Left lung (tissue), 10 donors: Measurements from ENCODE around the gene ARHGEF12. TPM values are rescaled to one million over a fixed set of nuclear protein-coding genes. Genes with fewer than 3 reads are reported as not detected.

Experiments used
- ATAC-seq: fragments of 200-7000 bp; cut with Tn5 transposase; one replicate; pipeline ENCODE4 v1.9.1; 2020; ENCODE audit warnings: moderate library complexity
- DNase-seq, 4 donors: peaks; one replicate each; pipeline ENCODE4 v3.0.0-alpha.2; 2013 to 2020
- H3K27ac ChIP-seq, 2 donors: fragments of 200-600 bp; sonication (generic) in 1 of 2; one replicate each; pipeline versions ENCODE4 v1.5.0 to v1.8.0; 2020 to 2021
- H3K27me3 ChIP-seq, 2 donors: fragments of 200-600 bp; sonication (generic) in 1 of 2; one replicate each; pipeline versions ENCODE4 v1.5.0 to v1.8.0; 2020 to 2021
- H3K36me3 ChIP-seq, 2 donors: fragments of 200-600 bp; sonication (generic) in 1 of 2; one replicate each; pipeline versions ENCODE4 v1.5.0 to v1.8.0; 2020 to 2021
- H3K4me1 ChIP-seq, 2 donors: fragments of 200-600 bp; one replicate each; pipeline ENCODE4 v1.8.0; 2021
- H3K4me3 ChIP-seq, 2 donors: fragments of 200-600 bp; sonication (generic) in 1 of 2; one replicate each; pipeline versions ENCODE4 v1.5.0 to v1.8.0; 2020 to 2021; ENCODE audit warnings: mild to moderate bottlenecking in 1 of 2
- H3K9me3 ChIP-seq, 2 donors: fragments of 200-600 bp; sonication (generic) in 1 of 2; one replicate each; pipeline versions ENCODE4 v1.5.0 to v1.8.0; 2020 to 2021
- CTCF ChIP-seq, 2 donors: fragments of 200-600 bp; sonication (generic) in 1 of 2; IDR thresholded peaks; one replicate each; pipeline versions ENCODE4 v1.5.0 to v1.8.0; 2021; ENCODE audit warnings: antibody characterized with exemption in 2 of 2
- intact Hi-C, 2 donors: fragments of 100-400 bp; cut with DNase I; formaldehyde crosslinking; loops; one replicate each; pipeline versions ENCODE4 v1.11.2 to v1.14.2; 2022
- polyA plus RNA-seq, 6 donors: library from polyadenylated mRNA; unstranded; fragments of 120-200 nt; gene quantifications; one replicate each; pipeline ENCODE4 v1.2.1, GENCODE V29; 2013; ENCODE audit not compliant: insufficient read length in 6 of 6
- total RNA-seq, 2 donors: library from RNA; stranded (reverse); fragmentation: NEBNext Ultra II Directional; extraction: Animal tissue kit (Norgen Biotek cat#: 25700); gene quantifications; one replicate each; pipeline ENCODE4 v1.2.1, GENCODE V29; 2021
- donor health status: DM: no; HTN: yes; CAD: no.
- donor health status: DM: no; HTN: no; CAD: no.

ARHGEF12 gene
- total and polyA plus RNA-seq, 8 donors, result 91.4 to 109 (median 99.6) TPM

GRCh38 chr11:120395778-120396177 lies 59.6 kb downstream of the ARHGEF12 start:
- ATAC-seq (no peak), DNase-seq (no peak)
- Histone ChIP-seq H3K4me3 (no peak overlapping the region), H3K4me1 (peaks cover 22 to 38% of the 10 kb centered on the region in 2 donors), H3K27ac (no peak overlapping the region), H3K27me3 (no peaks in the 10 kb centered on the region), H3K36me3 (no peaks in the 10 kb centered on the region), H3K9me3 (no peaks in the 10 kb centered on the region)
- no peak for TF ChIP-seq CTCF (IDR thresholded peaks at IDR 0.05)
- intact Hi-C loops, result no loop called here

DNA sequence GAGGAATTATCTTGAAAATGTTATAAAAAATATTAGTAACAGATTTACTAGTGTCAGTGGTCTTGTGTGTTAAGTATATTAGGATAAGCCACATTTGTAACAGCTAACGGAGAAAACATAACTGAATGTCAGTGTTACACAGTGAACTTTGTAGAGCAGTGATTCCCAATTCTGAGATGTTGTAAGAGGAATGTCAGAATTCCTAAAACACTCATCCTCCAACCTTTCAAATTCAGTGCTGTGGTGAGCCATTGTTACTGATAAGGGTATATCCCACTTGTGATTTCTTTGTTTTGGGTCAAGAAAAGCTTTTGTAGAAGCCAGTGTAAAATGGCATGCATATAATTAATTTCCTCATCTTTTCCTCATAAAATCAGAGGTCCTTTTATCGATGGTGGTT lies 61.9 kb downstream of the ARHGEF12 start:
- H3K27ac ChIP-seq, result no peak overlapping the region

DNA sequence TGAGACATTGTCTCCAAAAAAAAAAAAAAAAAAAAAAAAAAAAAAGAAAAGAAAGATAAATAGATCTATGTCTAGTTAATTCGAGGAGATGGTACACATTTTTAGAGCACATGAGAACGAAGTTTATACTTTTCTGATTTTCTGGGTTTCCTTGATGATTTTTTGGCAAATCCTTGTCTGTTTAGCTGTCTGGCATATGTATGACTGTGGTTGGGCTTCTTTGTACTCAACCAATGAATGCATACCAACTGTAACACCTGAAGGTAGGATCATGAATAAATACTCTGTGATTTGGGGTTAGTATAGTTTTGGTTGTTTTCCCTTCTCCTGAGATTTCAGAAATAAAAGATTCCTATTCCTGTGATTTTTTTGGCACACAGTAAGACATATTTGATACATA lies 63.1 kb downstream of the ARHGEF12 start:
- intact Hi-C loops, result no loop called here
- Histone ChIP-seq H3K4me1 (peaks cover 15 to 35% of the 10 kb centered on the region in 2 donors), H3K9me3 (no peaks in the 10 kb centered on the region), H3K4me3 (no peak overlapping the region), H3K27me3 (no peaks in the 10 kb centered on the region), H3K27ac (no peak overlapping the region), H3K36me3 (no peaks in the 10 kb centered on the region)
- ATAC-seq, result peak; percentile 41
- TF ChIP-seq CTCF (IDR thresholded peaks at IDR 0.05), result no peak
- peak in 1 of 4 donors; percentile 40 for DNase-seq

More for the DNA sequence above, 61.9 kb downstream of the ARHGEF12 start:
- H3K9me3 ChIP-seq, result no peaks in the 10 kb centered on the region
- ATAC-seq (no peak), DNase-seq (no peak)
- no peaks in the 10 kb centered on the region for H3K27me3 ChIP-seq
- intact Hi-C loops, result no loop called here
- H3K4me3 ChIP-seq, result no peak overlapping the region
- TF ChIP-seq CTCF (IDR thresholded peaks at IDR 0.05), result no peak
- H3K36me3 ChIP-seq, result no peaks in the 10 kb centered on the region
- H3K4me1 ChIP-seq, result peaks cover 15 to 35% of the 10 kb centered on the region in 2 donors

DNA sequence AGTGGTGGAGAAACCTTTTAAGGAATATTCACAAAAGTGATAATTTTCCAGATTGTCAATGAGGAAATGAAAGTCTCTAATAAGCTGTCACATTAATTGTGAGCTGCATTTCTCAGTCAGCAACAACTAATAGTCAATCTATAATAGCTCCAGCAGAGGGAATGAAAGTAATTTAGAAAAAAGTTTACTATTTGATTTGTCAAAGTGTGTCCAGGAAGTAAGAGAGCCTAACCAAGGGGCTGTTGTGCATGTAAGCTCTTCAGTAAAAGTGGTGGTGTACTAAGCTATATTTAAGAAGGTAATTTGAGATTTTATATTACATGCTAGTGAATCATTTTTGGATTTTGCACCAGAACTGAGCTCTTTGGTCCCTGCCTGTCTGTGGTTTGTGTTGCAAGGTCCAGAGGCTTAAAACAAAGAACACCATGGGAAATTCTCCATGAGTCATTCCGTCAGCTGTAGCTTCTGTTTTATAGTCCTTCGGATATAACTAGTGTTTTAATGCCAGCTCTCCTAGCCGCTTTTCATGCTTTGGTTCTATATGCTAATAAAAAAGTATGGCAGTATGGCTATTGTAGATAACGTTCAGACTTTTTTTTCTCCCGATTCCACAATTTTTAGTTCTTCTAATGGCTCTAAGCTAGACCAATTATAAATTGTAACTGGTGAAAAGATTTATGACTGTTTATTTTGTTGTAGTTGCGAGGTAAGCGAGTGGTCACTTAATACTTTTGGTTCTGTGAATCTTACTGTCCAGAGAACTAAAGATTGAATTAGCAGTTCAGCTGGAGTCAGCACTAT lies 64.6 kb downstream of the ARHGEF12 start:
- intact Hi-C loops, result no loop called here
- peak overlapping the region; percentile 46 to 67 for H3K27ac ChIP-seq

More for the DNA sequence above, 64.6 kb downstream of the ARHGEF12 start:
- TF ChIP-seq CTCF (IDR thresholded peaks at IDR 0.05), result no peak
- ATAC-seq, result peak; percentile 84
- peak overlapping the region in 1 of 2 donors; percentile 0 for H3K4me3 ChIP-seq
- peak in 1 of 4 donors; percentile 26 for DNase-seq
- H3K27me3 ChIP-seq, result no peaks in the 10 kb centered on the region
- H3K4me1 ChIP-seq, result peaks cover 17 to 35% of the 10 kb centered on the region in 2 donors
- H3K36me3 ChIP-seq, result no peaks in the 10 kb centered on the region
- H3K9me3 ChIP-seq, result no peaks in the 10 kb centered on the region
